GM21381 (cell line): ENCODE measurements around the gene OR6C70.
A peak's percentile ranks its signal among the peaks of the same experiment; 100 is the strongest.
"Not testable (repeated sequence)": the region's sequence is repeated elsewhere in the genome, so short reads cannot be mapped to it uniquely, and the experiment has no call there.

Experiments used
- ATAC-seq: cut with Tn5 transposase; IDR thresholded peaks from one replicate; pipeline ENCODE4 v1.9.1; 2021; ENCODE audit warnings: mild to moderate bottlenecking, moderate library complexity; ENCODE audit not compliant: unreplicated experiment

The OR6C70 gene

DNA sequence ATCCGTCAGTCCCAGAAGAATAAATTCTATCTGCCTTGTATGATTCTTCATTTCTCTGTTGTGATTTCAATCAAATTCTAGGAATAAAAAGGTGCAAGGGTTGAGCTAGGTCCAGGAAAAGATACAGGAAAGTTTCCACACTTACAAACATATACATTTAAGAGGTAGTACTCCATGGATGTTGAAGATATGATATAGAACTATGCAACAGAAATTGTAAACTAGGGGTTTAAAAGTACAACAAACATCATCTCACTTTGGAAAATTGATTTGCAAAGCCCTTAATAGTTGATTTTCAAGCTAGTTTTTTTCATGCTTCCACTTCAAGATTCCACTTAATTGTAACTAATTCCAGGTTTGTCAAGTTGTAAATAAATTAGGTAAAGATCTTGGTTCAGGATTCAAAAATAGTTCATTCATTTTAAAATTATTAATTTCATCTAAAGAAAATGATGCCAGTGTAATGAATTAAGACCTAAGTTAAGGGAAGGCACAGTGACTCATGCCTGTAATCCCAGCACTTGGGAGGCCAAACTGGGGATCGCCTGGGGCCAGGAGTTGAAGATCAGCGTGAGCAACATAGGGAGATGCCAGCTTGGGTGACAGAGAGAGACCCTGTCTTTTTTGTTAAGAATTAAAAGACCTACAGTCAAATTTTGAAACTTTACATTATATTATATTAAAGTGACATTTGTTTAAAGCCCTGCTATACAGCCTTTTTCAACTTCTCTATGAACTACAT lies at the start of gene OR6C70:
Gene OR6C70, minus strand, starts transcription at position 51 of the 742 bp plus-strand sequence. Its CDS starts 0 bp downstream, at position 51.
- no peak for ATAC-seq

- no peak for ATAC-seq
Measured at GRCh38 chr12:55516391-55516790, 46.5 kb upstream of the OR6C70 start.

GRCh38 chr12:55515696-55516095 lies 45.8 kb upstream of the OR6C70 start:
- ATAC-seq, result no peak

- no peak for ATAC-seq
Measured at GRCh38 chr12:55501601-55502000, 31.7 kb upstream of the OR6C70 start.

DNA sequence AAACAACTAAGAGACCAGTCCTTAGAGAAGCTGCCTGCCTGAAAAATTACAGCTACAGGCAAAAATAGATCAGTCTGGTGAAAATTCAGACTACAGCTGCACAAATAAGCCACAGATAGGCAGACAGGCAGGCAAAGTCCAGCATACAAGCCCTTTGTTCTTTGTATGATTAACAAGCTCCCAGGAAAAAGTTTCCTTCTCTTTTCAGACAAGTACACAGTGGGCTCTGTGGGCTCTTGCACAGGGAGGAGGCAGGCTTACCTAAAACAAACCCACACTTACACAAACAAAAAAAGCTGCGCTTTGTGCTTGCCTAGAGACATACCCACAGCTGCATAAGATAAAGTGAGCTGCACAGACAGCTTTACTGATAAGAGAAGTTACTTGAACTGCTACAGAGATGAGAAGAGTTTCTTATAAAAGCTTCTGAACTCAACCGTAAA lies 29.9 kb upstream of the OR6C70 start:
- ATAC-seq, result no peak

- ATAC-seq, result no peak
Measured at GRCh38 chr12:55499231-55499630, 29.3 kb upstream of the OR6C70 start.

GRCh38 chr12:55495490-55495889 lies 25.6 kb upstream of the OR6C70 start:
- no peak for ATAC-seq

GRCh38 chr12:55492078-55492477 lies 22.1 kb upstream of the OR6C70 start, which contains the start of gene OR6C68:
OR6C68 (plus strand) TSS chr12:55492378; CDS start chr12:55492378, 0 bp downstream.
- no peak for ATAC-seq

- ATAC-seq, result not testable (repeated sequence)
Measured at GRCh38 chr12:55484284-55484683, 14.3 kb upstream of the OR6C70 start.

GRCh38 chr12:55479136-55479535 lies 9.2 kb upstream of the OR6C70 start:
- not testable (repeated sequence) for ATAC-seq

GRCh38 chr12:55472264-55472663 lies 2.3 kb upstream of the OR6C70 start:
- ATAC-seq, result no peak

DNA sequence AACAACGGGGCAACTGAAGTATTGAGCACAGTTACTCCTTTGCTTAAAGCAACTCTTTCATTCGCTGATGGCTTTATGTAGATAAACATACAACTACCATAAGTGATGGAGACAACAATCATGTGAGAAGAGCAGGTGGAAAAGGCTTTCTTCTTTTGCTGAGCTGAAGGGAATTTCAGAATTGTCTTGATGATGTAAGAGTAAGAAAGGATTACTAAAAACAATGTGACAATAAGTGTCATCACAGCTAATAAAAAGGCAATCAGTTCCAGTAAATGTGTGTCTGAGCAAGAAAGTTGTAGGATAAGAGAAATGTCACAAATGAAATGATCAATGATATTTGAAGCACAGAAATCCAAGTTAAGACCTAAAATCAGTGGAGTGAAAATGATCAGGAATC lies 647 bp downstream of the OR6C70 start:
- ATAC-seq, result no peak

GRCh38 chr12:55467836-55468235 lies 2.1 kb downstream of the OR6C70 start:
- ATAC-seq, result peak; percentile 65

- ATAC-seq, result not testable (repeated sequence)
Measured at GRCh38 chr12:55464926-55465325, 5.0 kb downstream of the OR6C70 start.

GRCh38 chr12:55448825-55449224 lies 21.1 kb downstream of the OR6C70 start:
- ATAC-seq, result no peak

DNA sequence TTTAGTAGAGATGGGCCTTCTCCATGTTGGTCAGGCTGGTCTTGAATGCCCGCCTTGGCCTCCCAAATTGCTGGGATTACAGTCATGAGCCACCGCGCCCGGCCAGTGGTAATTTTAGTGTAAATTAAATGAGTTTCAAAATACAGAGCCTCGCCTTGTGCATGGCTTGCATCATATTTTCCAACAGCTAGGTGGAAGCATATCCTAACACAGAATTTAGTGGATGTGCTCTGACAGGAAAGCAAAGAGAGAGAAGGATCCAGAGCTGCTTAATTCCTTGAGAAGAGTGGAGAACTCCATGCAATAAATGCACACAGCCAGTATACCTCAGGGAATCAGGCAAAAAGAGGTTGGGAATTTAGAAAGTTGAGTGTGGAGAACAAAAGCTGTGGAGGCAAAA lies 23.6 kb downstream of the OR6C70 start:
- no peak for ATAC-seq

DNA sequence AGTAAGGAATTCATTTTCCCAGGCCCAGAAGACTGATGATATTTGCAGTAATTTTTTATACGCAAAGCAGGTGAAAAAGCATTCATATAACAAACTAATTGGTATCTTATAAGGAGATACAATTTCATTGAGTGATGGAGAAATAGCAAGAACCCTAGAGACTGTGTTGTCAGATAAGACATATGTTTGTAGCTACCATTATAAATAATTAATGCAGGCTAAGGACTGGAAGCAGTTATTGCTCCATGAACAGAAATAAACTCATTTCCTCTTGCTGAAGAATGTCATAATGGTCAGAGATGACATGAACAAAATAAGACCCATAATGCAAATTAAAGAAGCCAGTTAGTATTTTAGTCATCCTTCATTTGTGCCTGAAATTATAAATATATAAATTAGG lies 24.6 kb downstream of the OR6C70 start:
- ATAC-seq, result no peak

DNA sequence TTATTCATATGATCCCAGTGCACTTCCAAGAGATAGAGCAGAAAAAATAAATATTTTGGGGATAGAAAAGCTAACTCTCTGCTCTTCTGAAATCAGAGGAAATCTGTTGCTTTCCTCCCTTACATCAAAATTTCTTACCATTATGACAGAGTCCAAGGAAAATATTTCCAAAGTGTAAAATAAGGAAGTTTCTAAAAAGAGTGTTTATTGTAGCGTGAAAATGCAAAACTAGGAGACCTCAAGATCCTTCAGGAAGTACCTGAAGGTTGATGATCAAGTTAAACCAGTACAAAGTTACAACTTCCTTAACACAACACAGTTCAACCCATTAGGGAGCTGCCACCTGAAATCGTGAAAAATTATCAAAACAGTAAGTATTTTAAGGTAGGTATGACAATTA lies 26.2 kb downstream of the OR6C70 start, which contains the start of gene OR6C2:
Gene OR6C2, plus strand, starts transcription at position 301 of the 400 bp plus-strand sequence. CDS start 8,138 bp downstream, outside the sequence.
- ATAC-seq, result no peak

DNA sequence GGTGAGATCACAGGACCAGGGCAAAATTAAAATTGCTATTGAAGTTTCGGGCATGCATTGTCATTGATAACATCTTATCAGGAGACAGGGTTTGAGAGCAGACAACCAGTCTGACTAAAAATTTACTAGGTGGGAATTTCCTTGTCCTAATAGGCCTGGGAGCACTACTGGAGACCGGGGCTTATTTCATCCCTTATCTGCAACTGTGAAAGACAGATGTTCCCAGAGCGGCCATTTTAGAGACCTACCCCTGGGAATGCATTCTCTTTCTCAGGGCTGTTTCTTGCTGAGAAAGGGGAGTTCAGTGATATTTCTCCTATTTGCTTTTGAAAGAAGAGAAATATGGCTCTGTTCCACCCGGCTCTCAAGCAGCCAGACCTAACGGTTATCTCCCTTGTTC lies 28.7 kb downstream of the OR6C70 start:
- ATAC-seq, result not testable (repeated sequence)

DNA sequence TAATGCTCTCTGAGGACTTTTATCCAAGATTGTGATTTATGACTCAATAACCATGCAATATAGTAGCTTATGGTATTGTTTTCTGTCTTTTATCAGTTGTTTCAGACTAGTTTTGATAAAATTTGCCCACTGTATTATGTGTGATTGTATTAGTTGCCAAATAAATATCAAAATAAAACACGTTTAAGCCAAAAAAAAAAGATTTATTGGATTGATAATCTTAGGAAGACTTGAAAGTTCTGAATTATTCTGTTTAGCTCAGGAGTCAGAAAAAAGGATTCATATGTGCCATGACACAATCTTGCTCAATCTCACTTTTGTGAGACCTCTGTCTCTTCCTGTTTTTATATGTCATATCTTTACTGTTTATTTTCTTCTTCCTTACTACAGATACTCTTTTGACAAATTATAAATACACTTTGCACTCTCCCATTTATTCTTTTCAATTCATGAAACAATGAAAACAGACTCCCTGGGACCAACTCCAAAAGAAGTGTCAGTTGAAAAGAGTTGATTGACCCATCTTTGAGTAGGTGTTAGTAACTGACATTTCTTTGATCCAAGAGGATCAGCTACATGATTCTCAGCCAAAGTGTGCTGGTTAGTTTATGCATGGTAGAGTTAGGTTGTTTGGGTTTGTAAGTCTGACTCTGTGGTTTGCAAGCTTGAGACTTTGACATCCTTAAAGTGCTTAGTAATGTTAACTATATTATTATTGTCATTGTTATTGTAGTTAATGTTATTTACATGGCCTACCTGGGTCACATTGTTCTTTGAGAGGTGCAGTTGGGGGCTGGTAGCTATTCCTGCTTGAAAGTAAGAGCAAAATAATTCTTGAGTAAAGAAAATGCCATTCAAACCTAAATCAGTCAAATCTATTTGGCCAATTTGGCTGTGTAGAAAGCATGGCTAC lies 41.4 kb downstream of the OR6C70 start:
- no peak for ATAC-seq

- no peak for ATAC-seq
Measured at GRCh38 chr12:55425954-55426353, 44.0 kb downstream of the OR6C70 start, which contains the start of gene OR6C76. OR6C76 (plus strand) TSS chr12:55426254; CDS start chr12:55426254, 0 bp downstream.
